Measurements from ENCODE around the gene MOSPD3. TPM values are rescaled to one million over a fixed set of nuclear protein-coding genes. Genes with fewer than 3 reads are reported as not detected.

The MOSPD3 gene
- total and polyA plus RNA-seq, 2 of the 13 experiments (the other 11 are each of a cell fraction or from before 2014, with no cell fraction given) = 7.6 to 8.8 TPM

GRCh38 chr7:100568896-100569844 lies 43.2 kb upstream of the MOSPD3 start (continued):
- no peak for TF ChIP-seq SUZ12 (IDR thresholded peaks at IDR 0.05; ENCODE audit: low read depth, low read length)
- peak; percentile 92 for TF ChIP-seq POLR2AphosphoS5 (IDR thresholded peaks at IDR 0.05; ENCODE audit: low read depth, low read length)
- peak; percentile 65 for TF ChIP-seq TARDBP (CRISPR knock-in tag; IDR thresholded peaks at IDR 0.05)
- TF ChIP-seq, protein P1, sequence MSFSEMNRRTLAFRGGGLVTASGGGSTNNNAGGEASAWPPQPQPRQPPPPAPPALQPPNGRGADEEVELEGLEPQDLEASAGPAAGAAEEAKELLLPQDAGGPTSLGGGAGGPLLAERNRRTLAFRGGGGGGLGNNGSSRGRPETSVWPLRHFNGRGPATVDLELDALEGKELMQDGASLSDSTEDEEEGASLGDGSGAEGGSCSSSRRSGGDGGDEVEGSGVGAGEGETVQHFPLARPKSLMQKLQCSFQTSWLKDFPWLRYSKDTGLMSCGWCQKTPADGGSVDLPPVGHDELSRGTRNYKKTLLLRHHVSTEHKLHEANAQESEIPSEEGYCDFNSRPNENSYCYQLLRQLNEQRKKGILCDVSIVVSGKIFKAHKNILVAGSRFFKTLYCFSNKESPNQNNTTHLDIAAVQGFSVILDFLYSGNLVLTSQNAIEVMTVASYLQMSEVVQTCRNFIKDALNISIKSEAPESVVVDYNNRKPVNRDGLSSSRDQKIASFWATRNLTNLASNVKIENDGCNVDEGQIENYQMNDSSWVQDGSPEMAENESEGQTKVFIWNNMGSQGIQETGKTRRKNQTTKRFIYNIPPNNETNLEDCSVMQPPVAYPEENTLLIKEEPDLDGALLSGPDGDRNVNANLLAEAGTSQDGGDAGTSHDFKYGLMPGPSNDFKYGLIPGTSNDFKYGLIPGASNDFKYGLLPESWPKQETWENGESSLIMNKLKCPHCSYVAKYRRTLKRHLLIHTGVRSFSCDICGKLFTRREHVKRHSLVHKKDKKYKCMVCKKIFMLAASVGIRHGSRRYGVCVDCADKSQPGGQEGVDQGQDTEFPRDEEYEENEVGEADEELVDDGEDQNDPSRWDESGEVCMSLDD (CRISPR knock-in tag; IDR thresholded peaks at IDR 0.05; ENCODE audit: borderline replicate concordance) = peak; percentile 59; the same call in 1 of the 2 replicates
- TF ChIP-seq ZNF740 (CRISPR knock-in tag; IDR thresholded peaks at IDR 0.05) = peak; percentile 10
- no peak for TF ChIP-seq ZBED4 (CRISPR knock-in tag; IDR thresholded peaks at IDR 0.05; ENCODE audit: borderline replicate concordance)
- TF ChIP-seq NFKBIZ (CRISPR knock-in tag; IDR thresholded peaks at IDR 0.05) = 0 out of 2 replicates have a peak, but pooled peaks have one; percentile 62
- TF ChIP-seq MTA1 (CRISPR knock-in tag; IDR thresholded peaks at IDR 0.05; ENCODE audit: borderline replicate concordance) = no peak; the same call in 1 of the 2 replicates
- TF ChIP-seq ZNF224 (CRISPR knock-in tag; IDR thresholded peaks at IDR 0.05) = no peak; the same call in none of the 2 replicates
- 0 out of 2 replicates have a peak, but pooled peaks have one; percentile 8 for TF ChIP-seq NKX3-1 (CRISPR knock-in tag; IDR thresholded peaks at IDR 0.05)
- no peak for TF ChIP-seq CHD4 (IDR thresholded peaks at IDR 0.05; ENCODE audit: borderline replicate concordance, low read length)
- peak in 1 of 2 experiments; percentile 53; a peak in 2 of 4 replicates for TF ChIP-seq POLR2A (IDR thresholded peaks at IDR 0.05; ENCODE audit: insufficient read depth in 1 of 2, low read depth in 2 of 2, low read length in 2 of 2)
- TF ChIP-seq TFAP4 (IDR thresholded peaks at IDR 0.05; ENCODE audit: borderline replicate concordance, low read depth) = peak; percentile 99
- 0 out of 2 replicates have a peak, but pooled peaks have one; percentile 13 for TF ChIP-seq ZNF569 (CRISPR knock-in tag; IDR thresholded peaks at IDR 0.05; ENCODE audit: borderline replicate concordance)
- TF ChIP-seq ZEB1 (IDR thresholded peaks at IDR 0.05; ENCODE audit: insufficient replicate concordance, low read depth) = no peak
- 0 out of 2 replicates have a peak, but pooled peaks have one; percentile 8 for TF ChIP-seq ZNF292 (CRISPR knock-in tag; IDR thresholded peaks at IDR 0.05; ENCODE audit: borderline replicate concordance, low read depth)
- TF ChIP-seq, protein P2, sequence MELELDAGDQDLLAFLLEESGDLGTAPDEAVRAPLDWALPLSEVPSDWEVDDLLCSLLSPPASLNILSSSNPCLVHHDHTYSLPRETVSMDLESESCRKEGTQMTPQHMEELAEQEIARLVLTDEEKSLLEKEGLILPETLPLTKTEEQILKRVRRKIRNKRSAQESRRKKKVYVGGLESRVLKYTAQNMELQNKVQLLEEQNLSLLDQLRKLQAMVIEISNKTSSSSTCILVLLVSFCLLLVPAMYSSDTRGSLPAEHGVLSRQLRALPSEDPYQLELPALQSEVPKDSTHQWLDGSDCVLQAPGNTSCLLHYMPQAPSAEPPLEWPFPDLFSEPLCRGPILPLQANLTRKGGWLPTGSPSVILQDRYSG (CRISPR knock-in tag; IDR thresholded peaks at IDR 0.05) = no peak
